HepG2 (cell line): ENCODE data around the gene WRAP73. TPM values are rescaled to one million over a fixed set of nuclear protein-coding genes. Genes with fewer than 3 reads are reported as not detected.

Experiments used
- ATAC-seq: fragments of 200-7000 bp; cut with Tn5 transposase; 3 replicates; pipeline ENCODE4 v1.9.1; 2020; ENCODE audit warnings: mild to moderate bottlenecking, moderate library complexity
- BruUV-seq: library from RNA; stranded (reverse); fragments of 400-500 nt; replicated peaks from 2 replicates; lab custom pipeline; 2021; lab: Mats Ljungman, UMichigan
- CTCF ChIA-PET: fragments of 300-600 bp; formaldehyde crosslinking; extraction: SDS; loops from one replicate; lab custom pipeline; 2021; ENCODE audit warnings: low total read pairs, inconsistent platforms, low intra/inter-chr PET ratio; lab: Yijun Ruan, JAX
- POLR2A ChIA-PET: fragments of 350-600 bp; sonication (Branson Sonifier 250); formaldehyde crosslinking; loops from one replicate; lab custom pipeline; 2020; ENCODE audit warnings: antibody characterized with exemption, inconsistent platforms; lab: Yijun Ruan, JAX
- DNase-seq: peaks from one replicate; pipeline ENCODE4 v3.0.0-alpha.2; 2015; ENCODE audit warnings: low spot score
- FAIRE-seq: peaks from 3 replicates; lab custom pipeline; 2011; peaks lifted over from hg19 to GRCh38; lab: Jason Lieb, UNC
- H2AFZ ChIP-seq: one replicate; pipeline ENCODE4 v1.6.1; 2011; ENCODE audit warnings: low read length, inconsistent platforms
- H3K27ac ChIP-seq: fragments of 300-600 bp; 3 replicates; pipeline ENCODE4 v1.8.0; 2011; ENCODE audit warnings: mixed run types, mild to moderate bottlenecking, mixed read lengths, low read length, inconsistent platforms; ENCODE audit not compliant: insufficient read depth; ENCODE audit errors: extremely low read length
- H3K27me3 ChIP-seq, 2 experiments: fragments of 200-600 bp in 1 of 2; 2 replicates in 1 of 2; 3 replicates in 1 of 2; pipeline versions ENCODE4 v1.6.0 to v1.8.0; 2011; ENCODE audit warnings: low read length in 2 of 2, mild to moderate bottlenecking in 2 of 2, moderate library complexity in 2 of 2, inconsistent platforms in 1 of 2; ENCODE audit not compliant: insufficient read depth in 2 of 2, control insufficient read depth in 1 of 2
- H3K36me3 ChIP-seq, 2 experiments: fragments of 200-600 bp in 1 of 2; replicated peaks in 1 of 2; 2 replicates in 1 of 2; 3 replicates in 1 of 2; pipeline versions ENCODE4 v1.5.1 to v1.8.0; 2011; ENCODE audit warnings: low read length in 2 of 2, inconsistent platforms in 1 of 2; ENCODE audit not compliant: insufficient read depth in 2 of 2, control insufficient read depth in 1 of 2
- H3K4me1 ChIP-seq: 2 replicates; pipeline ENCODE4 v1.5.1; 2012; ENCODE audit warnings: low read length, inconsistent platforms; ENCODE audit not compliant: insufficient read depth
- H3K4me2 ChIP-seq: 2 replicates; pipeline ENCODE4 v1.6.0; 2011; ENCODE audit warnings: low read depth, low read length, inconsistent platforms
- H3K4me3 ChIP-seq, 3 experiments: fragments of 200-600 bp in 1 of 3; sonication (generic), shearing (Covaris generic) in 1 of 3; replicated peaks in 1 of 3; 2 replicates each; pipeline ENCODE4 v1.5.1; 2011 to 2016; ENCODE audit warnings: low read length in 3 of 3, inconsistent platforms in 2 of 3, low read depth in 2 of 3, mild to moderate bottlenecking in 2 of 3, control low read depth in 1 of 3, mixed read lengths in 1 of 3; ENCODE audit not compliant: insufficient read depth in 1 of 3
- H3K79me2 ChIP-seq: one replicate; pipeline ENCODE4 v1.6.1; 2011; ENCODE audit warnings: low read length, inconsistent platforms; ENCODE audit not compliant: insufficient read depth
- H3K9ac ChIP-seq: 2 replicates; pipeline ENCODE4 v1.6.0; 2011; ENCODE audit warnings: mild to moderate bottlenecking, low read depth, low read length, inconsistent platforms; ENCODE audit not compliant: insufficient read depth
- H3K9me3 ChIP-seq: 2 replicates; pipeline ENCODE4 v1.5.1; 2012; ENCODE audit warnings: mild to moderate bottlenecking, low read length
- H4K20me1 ChIP-seq: 2 replicates; pipeline ENCODE4 v1.6.0; 2011; ENCODE audit warnings: inconsistent platforms, mild to moderate bottlenecking, low read length, moderate library complexity; ENCODE audit not compliant: insufficient read depth
- RBM22 ChIP-seq: fragments of 200-400 bp; formaldehyde crosslinking; optimal IDR thresholded peaks from 2 replicates; pipeline ENCODE3; 2017; ENCODE audit warnings: mild to moderate bottlenecking, low read length, moderate library complexity
- SMAD9 ChIP-seq: sonication (generic); formaldehyde crosslinking; IDR thresholded peaks from 2 replicates; pipeline ENCODE4 v1.5.1; 2020; ENCODE audit warnings: mild to moderate bottlenecking, missing genetic modification reagents
- TMF1 ChIP-seq: sonication (generic); formaldehyde crosslinking; IDR thresholded peaks from 2 replicates; pipeline ENCODE4 v1.8.1; 2022; ENCODE audit warnings: low read depth, missing genetic modification reagents
- ZKSCAN8 ChIP-seq: IDR thresholded peaks from 2 replicates; pipeline ENCODE4 v1.6.1; 2016; ENCODE audit warnings: borderline replicate concordance, missing genetic modification reagents, missing compliant biosample characterization
- ZNF616 ChIP-seq: sonication (generic); formaldehyde crosslinking; IDR thresholded peaks from 2 replicates; pipeline ENCODE4 v1.5.0; 2020; ENCODE audit warnings: low read depth, mild to moderate bottlenecking, missing genetic modification reagents
- WGBS: methylation state at CpG from one replicate; pipeline ENCODE4 v1.1.6; 2017; ENCODE audit warnings: low lambda C conversion rate; 5-methylcytosine and 5-hydroxymethylcytosine counted together
- in situ Hi-C: cut with HindIII; loops from 2 replicates; pipeline ENCODE4 v1.10.0; 2017; ENCODE audit warnings: low pct_unique_long_range_greater_than_20kb; ENCODE audit not compliant: extremely low pct_ligation_motif_present
- intact Hi-C: fragments of 100-400 bp; cut with micrococcal nuclease; formaldehyde crosslinking; loops from one replicate; pipeline ENCODE4 v1.10.0; 2022; ENCODE audit not compliant: unreplicated experiment
- polyA plus RNA-seq, 8 experiments: library from polyadenylated mRNA; depleted of rRNA in 3 of 8; stranded (reverse) in 7 of 8; unstranded in 1 of 8; fragments of >200 nt; fragmentation: Illumina TruSeq in 4 of 8; extraction: Trizol in 4 of 8; gene quantifications; 2 replicates each; pipeline versions ENCODE4 v1.2.1 to v1.2.3, GENCODE V29; 2011 to 2016; ENCODE audit warnings: low read depth in 4 of 8, missing spikeins in 1 of 8, mixed read lengths in 1 of 8; ENCODE audit not compliant: insufficient read depth in 1 of 8
- total RNA-seq, 5 experiments: library from RNA; depleted of rRNA; stranded (reverse); fragments of >200 nt; fragmentation: Illumina TruSeq; extraction: Trizol; gene quantifications; 2 replicates each; pipeline ENCODE4 v1.2.3, GENCODE V29; 2016; ENCODE audit warnings: low read depth in 1 of 5
- TF ChIP-seq, protein P1 (sequence below): sonication (generic); formaldehyde crosslinking; IDR thresholded peaks from 2 replicates; pipeline ENCODE4 v1.9.0; 2021; ENCODE audit warnings: mild to moderate bottlenecking, missing genetic modification reagents
- TF ChIP-seq, protein P2 (sequence below): sonication (generic); formaldehyde crosslinking; IDR thresholded peaks from 2 replicates; pipeline ENCODE4 v1.4.0; 2020; ENCODE audit warnings: mild to moderate bottlenecking, low read depth, missing genetic modification reagents
- TF ChIP-seq, protein P3 (sequence below): sonication (generic); formaldehyde crosslinking; IDR thresholded peaks from 2 replicates; pipeline ENCODE4 v1.8.1; 2023; ENCODE audit warnings: mild to moderate bottlenecking, missing genetic modification reagents
- TF ChIP-seq, protein P4 (sequence below): sonication (generic); formaldehyde crosslinking; IDR thresholded peaks from 2 replicates; pipeline ENCODE4 v1.8.0; 2022; ENCODE audit warnings: mild to moderate bottlenecking, missing genetic modification reagents
- TF ChIP-seq, protein P5 (sequence below): IDR thresholded peaks from 2 replicates; pipeline ENCODE4 v1.6.1; 2018; ENCODE audit warnings: missing genetic modification reagents, mild to moderate bottlenecking, missing compliant biosample characterization
- TF ChIP-seq, protein P6 (sequence below): IDR thresholded peaks from 2 replicates; pipeline ENCODE4 v1.6.1; 2012; ENCODE audit warnings: inconsistent platforms

WRAP73 gene
- total and polyA plus RNA-seq, 2 of the 13 experiments (the other 11 are each of a cell fraction or from before 2014, with no cell fraction given): 18.1 to 40.4 TPM

DNA sequence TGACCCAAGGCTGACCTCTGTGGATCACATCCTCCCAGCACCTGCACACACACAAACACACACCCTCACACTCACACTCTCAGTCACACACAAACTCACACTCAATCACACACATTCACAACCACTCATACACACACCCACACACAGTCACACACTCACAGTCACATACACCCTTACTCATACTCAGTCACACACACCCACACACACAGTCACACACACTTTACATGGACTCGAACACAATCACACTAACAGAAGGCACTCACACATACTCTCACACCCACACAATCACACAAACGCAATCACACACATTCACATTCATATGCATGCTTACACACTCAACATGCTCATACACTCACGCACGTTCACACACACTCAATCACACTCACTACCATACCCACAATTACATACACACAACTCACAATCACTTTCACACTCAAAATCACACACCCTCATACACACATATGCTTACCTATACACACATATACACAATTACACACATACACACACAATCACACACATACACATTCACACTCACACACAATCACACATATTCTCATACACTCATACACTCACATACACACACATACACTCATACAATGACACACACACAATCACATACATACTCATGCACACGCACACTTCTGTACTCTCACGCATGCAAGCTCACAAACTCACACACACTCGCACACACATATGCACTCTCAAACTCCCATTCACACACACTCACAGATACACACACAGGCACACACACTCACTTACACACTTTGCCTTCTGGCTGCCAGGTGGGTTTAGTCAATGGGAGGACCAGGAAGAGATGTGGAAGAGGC is 44.7 kb downstream of the WRAP73 start:
- peaks cover 14 to 97% of the 10 kb centered on the region in 2 experiments for H3K27me3 ChIP-seq
- DNase-seq (no peak), FAIRE-seq (no peak), ATAC-seq (no peak)
- POLR2A ChIA-PET: no interaction called here
- intact Hi-C loops: no loop called here
- no peak overlapping the region for H3K9ac ChIP-seq
- peaks cover 11% of the 10 kb centered on the region; the same call in 1 of the 2 replicates for H3K4me1 ChIP-seq
- no peak overlapping the region for H3K4me2 ChIP-seq
- 45% methylated on average over 7 of the region's 7 CpGs for WGBS
- in situ Hi-C loops: no loop called here
- H3K4me3 ChIP-seq: no peak overlapping the region
- H3K79me2 ChIP-seq: no peaks in the 10 kb centered on the region
- no peak overlapping the region for H3K27ac ChIP-seq
- CTCF ChIA-PET: no interaction called here
- H2AFZ ChIP-seq: no peak overlapping the region
- no peaks in the 10 kb centered on the region for H3K36me3 ChIP-seq
- H3K9me3 ChIP-seq: no peaks in the 10 kb centered on the region
- BruUV-seq: no TSS peak
- 0 out of 2 replicates have a peak, but pooled peaks cover 6% of the 10 kb centered on the region for H4K20me1 ChIP-seq
- TF ChIP-seq, protein P1, sequence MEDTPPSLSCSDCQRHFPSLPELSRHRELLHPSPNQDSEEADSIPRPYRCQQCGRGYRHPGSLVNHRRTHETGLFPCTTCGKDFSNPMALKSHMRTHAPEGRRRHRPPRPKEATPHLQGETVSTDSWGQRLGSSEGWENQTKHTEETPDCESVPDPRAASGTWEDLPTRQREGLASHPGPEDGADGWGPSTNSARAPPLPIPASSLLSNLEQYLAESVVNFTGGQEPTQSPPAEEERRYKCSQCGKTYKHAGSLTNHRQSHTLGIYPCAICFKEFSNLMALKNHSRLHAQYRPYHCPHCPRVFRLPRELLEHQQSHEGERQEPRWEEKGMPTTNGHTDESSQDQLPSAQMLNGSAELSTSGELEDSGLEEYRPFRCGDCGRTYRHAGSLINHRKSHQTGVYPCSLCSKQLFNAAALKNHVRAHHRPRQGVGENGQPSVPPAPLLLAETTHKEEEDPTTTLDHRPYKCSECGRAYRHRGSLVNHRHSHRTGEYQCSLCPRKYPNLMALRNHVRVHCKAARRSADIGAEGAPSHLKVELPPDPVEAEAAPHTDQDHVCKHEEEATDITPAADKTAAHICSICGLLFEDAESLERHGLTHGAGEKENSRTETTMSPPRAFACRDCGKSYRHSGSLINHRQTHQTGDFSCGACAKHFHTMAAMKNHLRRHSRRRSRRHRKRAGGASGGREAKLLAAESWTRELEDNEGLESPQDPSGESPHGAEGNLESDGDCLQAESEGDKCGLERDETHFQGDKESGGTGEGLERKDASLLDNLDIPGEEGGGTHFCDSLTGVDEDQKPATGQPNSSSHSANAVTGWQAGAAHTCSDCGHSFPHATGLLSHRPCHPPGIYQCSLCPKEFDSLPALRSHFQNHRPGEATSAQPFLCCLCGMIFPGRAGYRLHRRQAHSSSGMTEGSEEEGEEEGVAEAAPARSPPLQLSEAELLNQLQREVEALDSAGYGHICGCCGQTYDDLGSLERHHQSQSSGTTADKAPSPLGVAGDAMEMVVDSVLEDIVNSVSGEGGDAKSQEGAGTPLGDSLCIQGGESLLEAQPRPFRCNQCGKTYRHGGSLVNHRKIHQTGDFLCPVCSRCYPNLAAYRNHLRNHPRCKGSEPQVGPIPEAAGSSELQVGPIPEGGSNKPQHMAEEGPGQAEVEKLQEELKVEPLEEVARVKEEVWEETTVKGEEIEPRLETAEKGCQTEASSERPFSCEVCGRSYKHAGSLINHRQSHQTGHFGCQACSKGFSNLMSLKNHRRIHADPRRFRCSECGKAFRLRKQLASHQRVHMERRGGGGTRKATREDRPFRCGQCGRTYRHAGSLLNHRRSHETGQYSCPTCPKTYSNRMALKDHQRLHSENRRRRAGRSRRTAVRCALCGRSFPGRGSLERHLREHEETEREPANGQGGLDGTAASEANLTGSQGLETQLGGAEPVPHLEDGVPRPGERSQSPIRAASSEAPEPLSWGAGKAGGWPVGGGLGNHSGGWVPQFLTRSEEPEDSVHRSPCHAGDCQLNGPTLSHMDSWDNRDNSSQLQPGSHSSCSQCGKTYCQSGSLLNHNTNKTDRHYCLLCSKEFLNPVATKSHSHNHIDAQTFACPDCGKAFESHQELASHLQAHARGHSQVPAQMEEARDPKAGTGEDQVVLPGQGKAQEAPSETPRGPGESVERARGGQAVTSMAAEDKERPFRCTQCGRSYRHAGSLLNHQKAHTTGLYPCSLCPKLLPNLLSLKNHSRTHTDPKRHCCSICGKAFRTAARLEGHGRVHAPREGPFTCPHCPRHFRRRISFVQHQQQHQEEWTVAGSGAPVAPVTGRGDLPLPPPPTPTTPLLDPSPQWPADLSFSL (CRISPR knock-in tag): peak; percentile 48; the same call in 1 of the 2 replicates
- TF ChIP-seq, protein P2, sequence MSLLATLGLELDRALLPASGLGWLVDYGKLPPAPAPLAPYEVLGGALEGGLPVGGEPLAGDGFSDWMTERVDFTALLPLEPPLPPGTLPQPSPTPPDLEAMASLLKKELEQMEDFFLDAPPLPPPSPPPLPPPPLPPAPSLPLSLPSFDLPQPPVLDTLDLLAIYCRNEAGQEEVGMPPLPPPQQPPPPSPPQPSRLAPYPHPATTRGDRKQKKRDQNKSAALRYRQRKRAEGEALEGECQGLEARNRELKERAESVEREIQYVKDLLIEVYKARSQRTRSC (CRISPR knock-in tag): no peak
- TF ChIP-seq, protein P3, sequence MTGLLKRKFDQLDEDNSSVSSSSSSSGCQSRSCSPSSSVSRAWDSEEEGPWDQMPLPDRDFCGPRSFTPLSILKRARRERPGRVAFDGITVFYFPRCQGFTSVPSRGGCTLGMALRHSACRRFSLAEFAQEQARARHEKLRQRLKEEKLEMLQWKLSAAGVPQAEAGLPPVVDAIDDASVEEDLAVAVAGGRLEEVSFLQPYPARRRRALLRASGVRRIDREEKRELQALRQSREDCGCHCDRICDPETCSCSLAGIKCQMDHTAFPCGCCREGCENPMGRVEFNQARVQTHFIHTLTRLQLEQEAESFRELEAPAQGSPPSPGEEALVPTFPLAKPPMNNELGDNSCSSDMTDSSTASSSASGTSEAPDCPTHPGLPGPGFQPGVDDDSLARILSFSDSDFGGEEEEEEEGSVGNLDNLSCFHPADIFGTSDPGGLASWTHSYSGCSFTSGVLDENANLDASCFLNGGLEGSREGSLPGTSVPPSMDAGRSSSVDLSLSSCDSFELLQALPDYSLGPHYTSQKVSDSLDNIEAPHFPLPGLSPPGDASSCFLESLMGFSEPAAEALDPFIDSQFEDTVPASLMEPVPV (CRISPR knock-in tag): no peak
- TF ChIP-seq ZNF616 (CRISPR knock-in tag) (no peak), RBM22 (no peak), TMF1 (CRISPR knock-in tag) (no peak), ZKSCAN8 (CRISPR knock-in tag) (no peak), SMAD9 (CRISPR knock-in tag) (no peak)
- TF ChIP-seq, protein P4, sequence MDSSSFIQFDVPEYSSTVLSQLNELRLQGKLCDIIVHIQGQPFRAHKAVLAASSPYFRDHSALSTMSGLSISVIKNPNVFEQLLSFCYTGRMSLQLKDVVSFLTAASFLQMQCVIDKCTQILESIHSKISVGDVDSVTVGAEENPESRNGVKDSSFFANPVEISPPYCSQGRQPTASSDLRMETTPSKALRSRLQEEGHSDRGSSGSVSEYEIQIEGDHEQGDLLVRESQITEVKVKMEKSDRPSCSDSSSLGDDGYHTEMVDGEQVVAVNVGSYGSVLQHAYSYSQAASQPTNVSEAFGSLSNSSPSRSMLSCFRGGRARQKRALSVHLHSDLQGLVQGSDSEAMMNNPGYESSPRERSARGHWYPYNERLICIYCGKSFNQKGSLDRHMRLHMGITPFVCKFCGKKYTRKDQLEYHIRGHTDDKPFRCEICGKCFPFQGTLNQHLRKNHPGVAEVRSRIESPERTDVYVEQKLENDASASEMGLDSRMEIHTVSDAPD (CRISPR knock-in tag): no peak
- TF ChIP-seq, protein P5, sequence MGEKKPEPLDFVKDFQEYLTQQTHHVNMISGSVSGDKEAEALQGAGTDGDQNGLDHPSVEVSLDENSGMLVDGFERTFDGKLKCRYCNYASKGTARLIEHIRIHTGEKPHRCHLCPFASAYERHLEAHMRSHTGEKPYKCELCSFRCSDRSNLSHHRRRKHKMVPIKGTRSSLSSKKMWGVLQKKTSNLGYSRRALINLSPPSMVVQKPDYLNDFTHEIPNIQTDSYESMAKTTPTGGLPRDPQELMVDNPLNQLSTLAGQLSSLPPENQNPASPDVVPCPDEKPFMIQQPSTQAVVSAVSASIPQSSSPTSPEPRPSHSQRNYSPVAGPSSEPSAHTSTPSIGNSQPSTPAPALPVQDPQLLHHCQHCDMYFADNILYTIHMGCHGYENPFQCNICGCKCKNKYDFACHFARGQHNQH (CRISPR knock-in tag): no peak
- TF ChIP-seq, protein P6, sequence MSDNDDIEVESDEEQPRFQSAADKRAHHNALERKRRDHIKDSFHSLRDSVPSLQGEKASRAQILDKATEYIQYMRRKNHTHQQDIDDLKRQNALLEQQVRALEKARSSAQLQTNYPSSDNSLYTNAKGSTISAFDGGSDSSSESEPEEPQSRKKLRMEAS: no peak
